Measurements from ENCODE around the gene AIRE.
"Not testable (repeated sequence)": the region's sequence is repeated elsewhere in the genome, so short reads cannot be mapped to it uniquely, and the experiment has no call there.

AIRE gene

DNA sequence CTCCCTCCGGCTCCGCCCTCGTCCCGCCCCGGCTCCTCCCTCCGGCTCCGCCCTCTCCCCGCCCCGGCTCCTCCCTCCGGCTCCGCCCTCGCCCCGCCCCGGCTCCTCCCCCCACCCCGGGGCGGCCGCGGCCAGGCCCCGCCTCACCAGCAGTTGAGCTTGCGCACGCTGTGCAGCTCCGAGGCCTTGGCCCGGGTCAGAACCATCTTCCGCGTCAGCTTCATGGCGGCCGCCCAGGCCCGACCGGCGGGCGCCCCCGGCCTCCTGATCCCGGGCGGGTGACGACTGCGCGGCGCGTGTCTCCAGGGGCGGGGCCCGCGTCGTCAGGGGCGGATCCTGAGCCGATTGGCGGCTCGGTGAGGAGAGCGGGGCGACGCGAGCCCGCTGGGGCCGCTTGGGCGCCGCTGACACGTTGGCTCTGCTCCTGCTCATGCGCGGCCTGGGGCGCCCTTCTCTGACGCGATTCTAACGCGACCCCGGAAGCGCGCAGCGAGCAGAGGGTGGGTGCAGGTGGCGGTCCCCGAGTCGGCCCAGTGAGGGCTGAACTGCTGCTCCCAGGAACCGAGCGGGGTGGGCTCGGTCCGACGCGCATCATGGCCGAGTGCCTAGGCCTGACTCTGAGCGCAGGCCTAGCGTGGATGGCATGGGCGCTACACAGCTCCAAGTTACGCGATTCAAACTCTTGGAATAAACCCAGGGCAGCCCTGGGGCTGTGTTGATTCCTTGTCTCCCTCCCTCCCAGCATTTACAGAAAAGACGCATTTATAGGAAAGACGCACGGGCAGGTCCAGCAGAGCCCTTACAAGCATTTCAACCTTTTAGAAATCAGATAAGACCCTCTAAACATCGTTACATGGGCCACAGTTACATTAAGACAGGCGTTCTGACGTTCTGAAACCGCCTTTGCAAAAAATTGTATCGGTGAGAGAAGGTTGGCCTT, 53.6 kb downstream of the AIRE start, which contains the start of gene CFAP410:
Gene CFAP410, minus strand, starts transcription at position 420 of the 940 bp plus-strand sequence. Its CDS starts 196 bp downstream, at position 224.
- peak; percentile 62 for DNase-seq (ENCODE audit: low read depth)

DNA sequence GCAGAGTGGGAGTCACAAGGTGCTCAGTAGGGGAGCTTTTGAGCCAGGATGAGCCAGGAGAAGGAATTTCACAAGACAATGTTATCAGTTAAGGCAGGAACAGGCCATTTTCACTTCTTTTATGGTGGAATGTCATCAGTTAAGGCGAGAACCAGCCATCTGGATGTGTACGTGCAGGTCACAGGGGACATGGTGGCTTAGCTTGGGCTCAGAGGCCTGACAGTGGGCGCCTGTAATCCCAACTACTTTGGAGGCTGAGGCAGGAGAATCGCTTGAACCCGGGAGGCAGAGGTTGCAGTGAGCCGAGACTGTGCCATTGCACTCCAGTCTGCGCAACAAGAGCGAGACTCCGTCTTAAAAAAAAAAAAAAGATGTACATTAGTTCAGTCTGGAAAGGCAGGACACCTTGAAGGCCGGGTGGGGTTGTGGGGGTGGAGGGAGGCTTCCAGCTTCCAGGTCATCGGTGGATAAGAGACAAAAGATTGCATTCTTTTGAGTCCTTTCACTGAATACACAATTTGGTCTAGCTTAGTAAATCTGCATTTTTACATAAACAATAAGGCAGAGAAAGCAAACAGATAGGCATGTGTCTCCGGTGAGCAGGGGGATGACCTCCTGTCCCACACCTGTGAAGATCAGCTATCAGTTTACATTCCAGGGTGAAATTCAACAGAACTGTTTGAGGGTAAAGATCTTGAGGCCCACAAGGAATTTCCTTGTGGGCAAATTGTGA, 56.2 kb downstream of the AIRE start:
- DNase-seq (ENCODE audit: low read depth) = not testable (repeated sequence)

DNA sequence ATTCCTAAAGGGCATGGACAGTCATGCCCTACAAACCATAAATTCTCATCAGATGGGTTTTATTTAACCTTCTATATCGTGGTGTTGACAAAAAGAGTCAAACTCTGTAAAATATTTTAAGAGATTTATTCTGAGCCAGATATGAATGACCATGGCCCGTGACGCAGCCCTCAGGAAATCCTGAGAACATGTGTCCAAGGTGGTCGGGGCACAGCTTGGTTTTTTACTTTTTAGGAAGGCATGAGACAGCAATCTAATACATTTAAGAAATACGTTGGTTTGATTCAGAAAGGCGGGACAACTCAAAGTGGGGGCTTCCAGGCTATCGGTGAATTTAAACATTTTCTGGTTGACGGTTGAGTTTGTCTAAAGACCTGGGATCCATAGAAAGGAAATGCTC, 57.3 kb downstream of the AIRE start:
- DNase-seq (ENCODE audit: low read depth) = not testable (repeated sequence)

DNA sequence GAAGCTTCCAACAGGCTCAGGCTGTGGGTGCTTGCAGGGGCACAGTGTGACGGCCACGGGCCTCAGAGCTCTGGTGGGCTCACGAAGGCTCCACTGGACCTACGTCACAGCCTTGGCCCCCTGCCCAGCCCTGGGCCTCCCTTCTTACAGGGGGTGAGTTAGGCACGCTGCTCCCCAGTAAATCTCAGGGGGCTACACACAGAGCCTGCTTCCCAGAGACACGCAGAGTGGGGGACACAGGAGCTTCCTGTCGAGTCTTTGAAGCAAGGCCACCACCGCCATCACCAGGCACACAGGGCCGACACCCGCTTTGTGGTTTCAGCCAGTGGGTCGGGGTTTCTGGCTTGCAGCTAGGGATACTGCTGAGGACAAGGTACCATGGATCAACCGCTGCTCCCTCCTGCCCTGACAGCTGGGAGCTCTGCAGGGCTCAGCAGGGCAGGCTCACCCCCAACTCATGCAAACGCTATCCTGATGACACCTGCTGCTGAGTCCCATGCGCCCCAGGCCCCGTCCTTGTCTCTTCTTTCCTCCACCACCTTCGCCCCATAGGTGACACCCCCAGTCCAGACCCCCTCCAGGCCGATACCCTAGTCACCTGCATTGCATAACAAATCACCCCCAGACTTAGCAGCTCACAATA, 59.0 kb downstream of the AIRE start:
- DNase-seq (ENCODE audit: low read depth) = no peak

DNA sequence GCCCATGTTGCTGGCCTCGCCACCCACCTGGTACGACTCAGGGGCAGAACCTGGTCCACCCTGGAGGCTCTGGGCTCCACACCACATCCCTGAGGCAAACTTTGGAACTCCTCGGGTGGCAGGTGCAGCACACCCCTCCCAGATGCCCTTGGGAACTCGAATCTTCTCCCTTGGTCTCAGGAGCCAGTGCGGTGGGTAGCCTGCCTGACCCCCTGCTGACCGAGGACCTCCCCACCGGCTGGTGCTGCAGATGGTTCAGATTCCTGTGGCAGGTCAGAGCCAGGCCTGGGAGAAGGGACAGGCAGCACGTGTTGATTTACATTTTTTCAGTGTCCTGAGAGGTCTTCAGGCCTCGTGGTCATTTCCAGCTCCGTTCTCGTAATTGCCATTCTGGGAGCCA, 59.8 kb downstream of the AIRE start:
- no peak for DNase-seq (ENCODE audit: low read depth)

DNA sequence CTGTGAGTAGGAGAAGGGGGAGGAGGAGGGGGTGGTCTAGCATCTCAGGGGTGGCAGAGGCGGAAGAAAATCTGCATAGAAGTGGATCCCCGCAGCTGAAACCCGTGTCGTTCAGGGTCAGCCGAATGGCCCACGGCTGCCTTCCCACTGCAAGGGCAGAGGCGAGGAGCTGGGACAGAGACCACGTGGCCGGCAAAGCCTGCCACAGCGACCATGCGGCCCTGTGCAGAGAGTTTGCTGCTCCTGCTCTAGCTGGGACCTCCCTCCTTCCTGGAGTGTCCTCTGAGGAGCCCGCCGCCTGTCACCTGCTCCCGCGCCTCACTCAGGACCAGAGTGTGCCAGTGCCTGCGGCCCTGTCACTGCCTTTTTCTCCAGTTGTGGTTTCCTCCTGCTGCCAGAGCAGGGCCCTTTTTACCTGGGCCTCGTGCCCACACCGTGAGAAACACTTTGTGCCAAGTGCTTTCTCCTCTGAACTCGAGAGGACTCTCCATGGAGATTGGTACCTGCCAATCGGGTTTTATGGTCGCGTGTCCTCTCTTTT, 62.3 kb downstream of the AIRE start:
- DNase-seq (ENCODE audit: low read depth) = no peak

Measured in non-pigmented ciliary epithelial cell (primary cell).